ENCODE results near the gene SFXN1. TPM values are rescaled to one million over a fixed set of nuclear protein-coding genes. Genes with fewer than 3 reads are reported as not detected.

Gene SFXN1
- total RNA-seq, 1 donor from 2014 or later = 83.7 TPM

DNA sequence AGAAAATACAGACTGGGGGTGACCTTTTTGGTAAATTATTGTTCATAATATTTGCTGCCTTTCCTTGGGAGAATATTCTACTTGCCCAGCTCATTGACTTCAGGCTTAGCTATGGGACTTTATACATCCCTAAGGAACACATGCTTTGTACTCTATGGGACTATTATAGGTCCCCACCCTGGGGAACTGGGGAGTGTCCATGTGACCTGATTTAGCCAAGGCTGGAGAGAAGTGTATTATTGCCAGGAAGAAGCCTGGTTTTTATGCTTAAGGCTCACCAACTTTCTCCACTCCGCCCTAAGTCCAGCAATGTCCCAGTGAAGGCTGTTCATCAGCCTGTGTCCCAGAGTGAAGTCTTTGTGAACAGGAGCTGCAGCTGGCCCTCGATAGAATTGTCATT, 17.8 kb upstream of the SFXN1 start:
- no peak overlapping the region for H3K27ac Mint-ChIP-seq
- TF ChIP-seq, protein P1, sequence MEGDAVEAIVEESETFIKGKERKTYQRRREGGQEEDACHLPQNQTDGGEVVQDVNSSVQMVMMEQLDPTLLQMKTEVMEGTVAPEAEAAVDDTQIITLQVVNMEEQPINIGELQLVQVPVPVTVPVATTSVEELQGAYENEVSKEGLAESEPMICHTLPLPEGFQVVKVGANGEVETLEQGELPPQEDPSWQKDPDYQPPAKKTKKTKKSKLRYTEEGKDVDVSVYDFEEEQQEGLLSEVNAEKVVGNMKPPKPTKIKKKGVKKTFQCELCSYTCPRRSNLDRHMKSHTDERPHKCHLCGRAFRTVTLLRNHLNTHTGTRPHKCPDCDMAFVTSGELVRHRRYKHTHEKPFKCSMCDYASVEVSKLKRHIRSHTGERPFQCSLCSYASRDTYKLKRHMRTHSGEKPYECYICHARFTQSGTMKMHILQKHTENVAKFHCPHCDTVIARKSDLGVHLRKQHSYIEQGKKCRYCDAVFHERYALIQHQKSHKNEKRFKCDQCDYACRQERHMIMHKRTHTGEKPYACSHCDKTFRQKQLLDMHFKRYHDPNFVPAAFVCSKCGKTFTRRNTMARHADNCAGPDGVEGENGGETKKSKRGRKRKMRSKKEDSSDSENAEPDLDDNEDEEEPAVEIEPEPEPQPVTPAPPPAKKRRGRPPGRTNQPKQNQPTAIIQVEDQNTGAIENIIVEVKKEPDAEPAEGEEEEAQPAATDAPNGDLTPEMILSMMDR (IDR thresholded peaks at IDR 0.05; ENCODE audit: unreplicated experiment) = no peak
- H3K4me1 Mint-ChIP-seq (ENCODE audit: low read depth) = peaks cover 8% of the 10 kb centered on the region
- no peak overlapping the region for H3K4me3 Mint-ChIP-seq (ENCODE audit: low read depth)
- DNase-seq (ENCODE audit: low spot score, unreplicated experiment) = no peak
- no peaks in the 10 kb centered on the region for H3K9me3 Mint-ChIP-seq (ENCODE audit: low read depth)
- H3K36me3 Mint-ChIP-seq (ENCODE audit: insufficient read depth) = no peaks in the 10 kb centered on the region
- H3K27me3 Mint-ChIP-seq = peaks cover 4% of the 10 kb centered on the region

- H3K4me1 Mint-ChIP-seq (ENCODE audit: low read depth) = peaks cover 8% of the 10 kb centered on the region
- no peaks in the 10 kb centered on the region for H3K36me3 Mint-ChIP-seq (ENCODE audit: insufficient read depth)
- no peak overlapping the region for H3K4me3 Mint-ChIP-seq (ENCODE audit: low read depth)
- H3K9me3 Mint-ChIP-seq (ENCODE audit: low read depth) = no peaks in the 10 kb centered on the region
- H3K27me3 Mint-ChIP-seq = peaks cover 10% of the 10 kb centered on the region
- TF ChIP-seq, protein P1 (IDR thresholded peaks at IDR 0.05; ENCODE audit: unreplicated experiment) = no peak
- no peak overlapping the region for H3K27ac Mint-ChIP-seq
- DNase-seq (ENCODE audit: low spot score, unreplicated experiment) = no peak
Measured at GRCh38 chr5:175461370-175461769, 17.0 kb upstream of the SFXN1 start.

DNA sequence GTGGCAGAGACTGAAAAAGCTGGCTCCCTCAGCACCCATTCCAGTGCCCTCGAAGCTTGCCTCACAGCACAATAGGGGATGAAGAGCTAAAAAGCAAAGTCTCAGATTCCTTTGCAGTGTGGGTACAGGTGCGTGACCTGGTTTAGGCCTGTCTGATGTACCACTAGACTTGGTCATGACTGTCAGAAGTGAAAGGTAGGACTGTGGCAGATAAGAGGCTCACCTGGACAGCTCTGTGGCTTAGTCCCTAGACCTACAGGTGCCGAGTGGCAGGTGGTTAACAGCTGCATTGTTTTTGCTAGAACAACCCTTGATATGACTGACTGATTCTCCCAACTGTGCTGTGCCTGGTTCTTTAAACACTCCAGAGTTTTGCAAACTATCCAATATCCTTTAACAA, 14.7 kb upstream of the SFXN1 start:
- no peak for DNase-seq (ENCODE audit: low spot score, unreplicated experiment)
- H3K27ac Mint-ChIP-seq = no peak overlapping the region
- H3K9me3 Mint-ChIP-seq (ENCODE audit: low read depth) = no peaks in the 10 kb centered on the region
- H3K27me3 Mint-ChIP-seq = peaks cover 28% of the 10 kb centered on the region
- peaks cover 8% of the 10 kb centered on the region for H3K4me1 Mint-ChIP-seq (ENCODE audit: low read depth)
- no peaks in the 10 kb centered on the region for H3K36me3 Mint-ChIP-seq (ENCODE audit: insufficient read depth)
- TF ChIP-seq, protein P1 (IDR thresholded peaks at IDR 0.05; ENCODE audit: unreplicated experiment) = no peak
- no peak overlapping the region for H3K4me3 Mint-ChIP-seq (ENCODE audit: low read depth)

GRCh38 chr5:175464074-175464941, 14.1 kb upstream of the SFXN1 start:
- TF ChIP-seq, protein P1 (IDR thresholded peaks at IDR 0.05; ENCODE audit: unreplicated experiment) = peak; percentile 73
- H3K36me3 Mint-ChIP-seq (ENCODE audit: insufficient read depth) = no peaks in the 10 kb centered on the region
- peaks cover 28% of the 10 kb centered on the region for H3K27me3 Mint-ChIP-seq
- peaks cover 8% of the 10 kb centered on the region for H3K4me1 Mint-ChIP-seq (ENCODE audit: low read depth)
- H3K4me3 Mint-ChIP-seq (ENCODE audit: low read depth) = no peak overlapping the region
- no peaks in the 10 kb centered on the region for H3K9me3 Mint-ChIP-seq (ENCODE audit: low read depth)
- DNase-seq (ENCODE audit: low spot score, unreplicated experiment) = peak; percentile 48
- H3K27ac Mint-ChIP-seq = no peak overlapping the region

GRCh38 chr5:175464942-175465233, 13.5 kb upstream of the SFXN1 start:
- no peaks in the 10 kb centered on the region for H3K36me3 Mint-ChIP-seq (ENCODE audit: insufficient read depth)
- H3K4me3 Mint-ChIP-seq (ENCODE audit: low read depth) = no peak overlapping the region
- H3K27me3 Mint-ChIP-seq = peaks cover 30% of the 10 kb centered on the region
- H3K9me3 Mint-ChIP-seq (ENCODE audit: low read depth) = no peaks in the 10 kb centered on the region
- H3K4me1 Mint-ChIP-seq (ENCODE audit: low read depth) = peaks cover 8% of the 10 kb centered on the region
- no peak for DNase-seq (ENCODE audit: low spot score, unreplicated experiment)
- no peak overlapping the region for H3K27ac Mint-ChIP-seq
- TF ChIP-seq, protein P1 (IDR thresholded peaks at IDR 0.05; ENCODE audit: unreplicated experiment) = no peak

Data from progenitor cell of endocrine pancreas (in vitro differentiated cells).